HG02943 (cell line): ENCODE data around the gene AGAP2.
A peak's percentile ranks its signal among the peaks of the same experiment; 100 is the strongest.
"Not testable (repeated sequence)": the region's sequence is repeated elsewhere in the genome, so short reads cannot be mapped to it uniquely, and the experiment has no call there.

Experiments used
- ATAC-seq: cut with Tn5 transposase; IDR thresholded peaks from one replicate; pipeline ENCODE4 v1.9.1; 2021; ENCODE audit warnings: mild to moderate bottlenecking, low read depth, moderate library complexity; ENCODE audit not compliant: unreplicated experiment

AGAP2 gene

GRCh38 chr12:57708296-57708695 is 30.2 kb downstream of the AGAP2 start:
- ATAC-seq = no peak

DNA sequence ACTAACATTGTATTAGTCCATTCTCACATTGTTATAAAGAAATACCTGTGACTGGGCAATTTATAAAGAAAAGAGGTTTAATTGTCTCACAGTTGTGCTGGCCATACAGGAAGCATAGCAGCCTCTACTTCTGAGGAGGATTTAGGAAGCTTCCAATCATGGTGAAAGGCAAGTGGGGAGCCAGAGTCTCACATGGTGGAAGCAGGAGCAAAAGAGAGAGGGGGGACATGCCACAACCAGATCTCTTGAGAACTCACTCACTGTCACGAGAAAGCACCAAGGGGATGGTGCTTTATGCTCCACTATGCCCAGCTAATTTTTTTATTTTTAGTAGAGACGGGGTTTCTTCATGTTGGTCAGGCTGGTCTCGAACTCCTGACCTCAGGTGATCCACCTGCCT is 31.3 kb downstream of the AGAP2 start:
- no peak for ATAC-seq

GRCh38 chr12:57700317-57700716 is 38.2 kb downstream of the AGAP2 start:
- no peak for ATAC-seq

DNA sequence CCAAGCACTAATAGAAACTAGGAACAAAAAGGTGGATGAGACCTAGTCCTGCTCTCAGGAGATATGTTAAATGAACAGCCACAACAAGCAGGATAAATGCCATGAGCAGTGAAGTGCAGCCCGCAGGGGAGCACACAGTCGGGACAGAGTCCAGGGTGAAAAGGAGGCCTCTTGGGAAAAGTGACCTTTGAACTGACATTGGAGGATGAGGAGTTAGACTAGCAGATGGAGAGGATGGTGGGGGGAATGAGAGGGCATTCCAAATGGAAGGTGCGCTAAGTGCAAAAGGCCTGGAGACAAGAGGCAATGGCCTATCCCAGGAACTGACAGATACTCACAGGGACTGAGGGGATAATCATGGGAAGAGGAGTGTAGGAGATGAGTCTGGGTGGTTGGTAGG is 40.1 kb downstream of the AGAP2 start:
- ATAC-seq = no peak

GRCh38 chr12:57697076-57697475 is 41.5 kb downstream of the AGAP2 start:
- no peak for ATAC-seq

GRCh38 chr12:57695770-57696432 is 42.6 kb downstream of the AGAP2 start:
- ATAC-seq = no peak

GRCh38 chr12:57694459-57695019 is 44.0 kb downstream of the AGAP2 start:
- no peak for ATAC-seq

DNA sequence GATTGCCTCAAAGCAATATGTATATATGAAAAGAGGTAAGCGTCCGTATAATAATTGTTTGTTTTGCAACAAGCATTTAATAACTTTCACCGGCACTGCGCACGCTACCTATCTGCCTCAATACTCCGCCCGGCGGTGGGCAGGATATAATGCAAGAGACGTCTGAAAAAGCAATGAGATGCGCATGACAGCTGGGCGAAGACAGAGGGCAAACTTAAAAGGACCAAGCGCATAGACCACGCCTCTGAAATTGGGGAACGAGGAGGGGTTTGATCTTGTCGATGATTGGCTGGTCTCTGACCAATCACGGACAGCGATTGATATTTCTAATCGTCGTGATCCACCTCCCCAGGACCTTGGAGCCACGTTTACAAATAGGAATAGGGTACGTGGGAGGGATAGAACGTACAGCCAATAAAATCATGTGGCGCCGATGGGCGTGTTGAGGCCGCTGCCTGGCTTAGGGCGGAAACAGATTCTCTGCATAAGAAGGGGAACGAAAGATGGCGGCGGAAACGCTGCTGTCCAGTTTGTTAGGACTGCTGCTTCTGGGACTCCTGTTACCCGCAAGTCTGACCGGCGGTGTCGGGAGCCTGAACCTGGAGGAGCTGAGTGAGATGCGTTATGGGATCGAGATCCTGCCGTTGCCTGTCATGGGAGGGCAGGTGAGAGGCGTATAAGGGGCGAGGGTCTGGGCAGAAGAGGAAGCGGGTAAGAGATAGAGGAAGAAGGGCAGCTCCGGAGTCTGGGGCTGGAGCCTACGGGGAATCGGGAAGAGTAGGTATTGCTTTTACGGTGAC is 44.7 kb downstream of the AGAP2 start, which contains the start of gene OS9:
TSS of gene OS9 (plus strand) at position 474 of the 800 bp plus-strand sequence. CDS start at position 504, 30 bp downstream.
- ATAC-seq = peak; percentile 98

DNA sequence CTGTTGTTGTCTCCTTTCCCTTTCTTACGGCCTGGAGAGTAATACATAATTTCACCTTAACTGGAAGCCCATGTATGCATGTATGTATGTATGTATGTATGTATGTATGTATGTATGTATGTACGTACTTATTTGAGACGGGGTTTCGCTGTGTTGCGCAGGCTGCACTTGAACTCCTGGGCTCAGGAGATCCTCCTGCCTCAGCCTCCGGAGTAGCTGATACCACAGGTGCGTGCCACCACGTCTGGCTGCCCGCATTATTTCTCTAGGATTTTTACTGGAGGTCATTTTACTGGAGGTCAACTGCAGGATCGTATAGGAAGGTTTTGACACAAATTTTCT is 45.3 kb downstream of the AGAP2 start:
- ATAC-seq = peak; percentile 1

GRCh38 chr12:57692500-57692899 is 46.0 kb downstream of the AGAP2 start:
- no peak for ATAC-seq

GRCh38 chr12:57688931-57689330 is 49.6 kb downstream of the AGAP2 start:
- no peak for ATAC-seq

DNA sequence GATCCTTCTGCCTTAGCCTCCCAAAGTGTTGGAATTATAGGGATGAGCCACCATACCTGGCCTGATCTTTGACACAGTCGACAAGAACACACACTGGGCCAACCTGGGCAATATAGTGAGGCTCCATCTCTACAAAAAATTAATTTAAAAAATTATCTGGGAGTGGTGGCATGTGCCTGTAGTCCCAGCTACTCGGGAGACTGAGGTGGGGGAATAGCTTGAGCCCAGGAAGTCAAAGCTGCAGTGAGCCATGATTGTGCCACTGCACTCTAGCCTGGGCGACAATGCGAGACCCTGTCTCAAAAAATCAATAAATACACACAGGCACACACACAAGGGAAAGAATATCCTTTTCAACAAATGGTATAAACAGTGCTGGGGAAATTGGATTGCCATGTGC is 50.7 kb downstream of the AGAP2 start:
- ATAC-seq = no peak

DNA sequence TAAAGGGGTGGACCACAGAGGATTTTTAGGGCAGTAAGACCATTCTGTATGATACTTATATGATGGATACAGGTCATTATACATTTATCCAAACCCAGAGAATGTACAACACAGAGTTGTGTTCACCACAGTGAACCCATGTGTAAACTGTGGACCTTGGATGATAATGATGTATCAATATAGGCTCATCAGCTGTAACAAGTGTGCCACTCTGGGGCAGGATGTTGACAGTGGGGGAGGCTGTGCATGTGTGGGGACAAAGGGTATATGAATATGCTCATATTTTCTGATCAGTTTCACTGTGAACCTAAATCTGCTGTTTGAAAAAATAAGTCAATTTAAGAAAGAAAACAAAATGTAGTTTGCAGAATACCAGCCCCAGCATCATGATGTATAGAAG is 58.8 kb downstream of the AGAP2 start:
- no peak for ATAC-seq

DNA sequence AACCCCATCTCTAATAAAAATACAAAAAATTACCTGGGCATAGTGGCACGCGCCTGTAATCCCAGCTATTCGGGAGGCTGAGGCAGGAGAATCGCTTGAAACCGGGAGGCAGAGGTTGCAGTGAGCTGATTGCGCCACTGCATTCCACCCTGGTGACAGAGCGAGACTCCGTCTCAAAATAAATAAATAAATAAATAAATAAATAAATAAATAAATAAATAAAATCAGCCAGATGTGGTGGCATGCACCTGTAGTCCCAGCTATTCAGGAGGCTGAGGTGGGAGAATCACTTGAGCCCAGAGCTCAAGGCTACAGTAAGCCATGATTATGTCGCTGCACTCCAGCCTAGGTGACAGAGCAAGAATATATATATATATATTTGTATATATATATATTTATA is 60.6 kb downstream of the AGAP2 start:
- not testable (repeated sequence) for ATAC-seq

DNA sequence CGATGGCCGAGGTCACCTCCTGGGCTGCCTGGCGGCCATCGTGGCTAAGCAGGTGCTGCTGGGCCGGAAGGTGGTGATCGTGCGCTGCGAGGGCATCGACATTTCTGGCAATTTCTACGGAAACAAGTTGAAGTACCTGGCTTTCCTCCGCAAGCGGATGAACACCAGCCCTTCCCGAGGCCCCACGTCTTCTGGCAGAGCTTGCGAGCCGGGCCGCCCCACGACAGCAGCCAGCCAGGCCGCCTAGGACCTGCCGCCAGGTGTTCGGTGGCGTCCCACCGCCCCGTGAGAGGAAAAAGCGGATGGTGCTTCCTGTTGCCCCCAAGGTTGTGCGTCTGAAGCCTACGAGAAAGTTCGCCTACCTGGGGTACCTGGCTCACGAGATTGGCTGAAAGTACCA is 63.9 kb downstream of the AGAP2 start:
- ATAC-seq = no peak
